Skeletal muscle cell (primary cell): Measurements from ENCODE around the gene SRPRB.

Experiments used
- DNase-seq: peaks from one replicate; pipeline ENCODE4 v3.0.0-alpha.2; 2010; ENCODE audit warnings: low read depth
- H3K4me3 ChIP-seq: 2 replicates; pipeline ENCODE4 v1.5.1; 2011; ENCODE audit warnings: low read depth, mild to moderate bottlenecking, control low read depth, low read length, moderate library complexity

Gene SRPRB

GRCh38 chr3:133821767-133822638, 16.4 kb downstream of the SRPRB start:
- no peak for DNase-seq
- no peak overlapping the region for H3K4me3 ChIP-seq

- no peak overlapping the region for H3K4me3 ChIP-seq
- no peak for DNase-seq
Observed at GRCh38 chr3:133824961-133825485, 19.4 kb downstream of the SRPRB start.

- no peak overlapping the region for H3K4me3 ChIP-seq
- no peak for DNase-seq
Observed at GRCh38 chr3:133825969-133826727, 20.5 kb downstream of the SRPRB start.

- DNase-seq: no peak
Observed at GRCh38 chr3:133827136-133827535, 21.5 kb downstream of the SRPRB start.

GRCh38 chr3:133827684-133828083, 22.1 kb downstream of the SRPRB start:
- no peak overlapping the region for H3K4me3 ChIP-seq
- DNase-seq: no peak

More at GRCh38 chr3:133827136-133827535, 21.5 kb downstream of the SRPRB start:
- no peak overlapping the region for H3K4me3 ChIP-seq

GRCh38 chr3:133828576-133829309, 23.1 kb downstream of the SRPRB start:
- DNase-seq: no peak
- no peak overlapping the region for H3K4me3 ChIP-seq

- DNase-seq: no peak
- H3K4me3 ChIP-seq: no peak overlapping the region
Observed at GRCh38 chr3:133829310-133829707, 23.7 kb downstream of the SRPRB start.

- H3K4me3 ChIP-seq: no peak overlapping the region
- DNase-seq: no peak
Observed at GRCh38 chr3:133830071-133830470, 24.5 kb downstream of the SRPRB start.

GRCh38 chr3:133831966-133832801, 26.6 kb downstream of the SRPRB start:
- H3K4me3 ChIP-seq: no peak overlapping the region
- DNase-seq: no peak

GRCh38 chr3:133832802-133833144, 27.2 kb downstream of the SRPRB start:
- no peak for DNase-seq
- no peak overlapping the region for H3K4me3 ChIP-seq

GRCh38 chr3:133833267-133833666, 27.7 kb downstream of the SRPRB start:
- DNase-seq: no peak
- H3K4me3 ChIP-seq: no peak overlapping the region

GRCh38 chr3:133833880-133834620, 28.4 kb downstream of the SRPRB start:
- DNase-seq: no peak
- no peak overlapping the region for H3K4me3 ChIP-seq

- DNase-seq: no peak
- H3K4me3 ChIP-seq: no peak overlapping the region
Observed at GRCh38 chr3:133834621-133835417, 29.2 kb downstream of the SRPRB start.

- no peak for DNase-seq
- H3K4me3 ChIP-seq: no peak overlapping the region
Observed at GRCh38 chr3:133835418-133835743, 29.8 kb downstream of the SRPRB start.

- DNase-seq: no peak
- H3K4me3 ChIP-seq: no peak overlapping the region
Observed at GRCh38 chr3:133835961-133836360, 30.3 kb downstream of the SRPRB start.

GRCh38 chr3:133836497-133837158, 31.0 kb downstream of the SRPRB start:
- no peak overlapping the region for H3K4me3 ChIP-seq
- DNase-seq: no peak
